ENCODE data around the gene POLR1D. TPM values are rescaled to one million over a fixed set of nuclear protein-coding genes. Genes with fewer than 3 reads are reported as not detected.
"Not testable (repeated sequence)": the region's sequence is repeated elsewhere in the genome, so short reads cannot be mapped to it uniquely, and the experiment has no call there.

POLR1D gene
- total RNA-seq, 2 experiments from 2014 or later = 132 to 142 TPM

GRCh38 chr13:27620377-27621115, 1.1 kb upstream of the POLR1D start, which contains the start of gene LNX2:
Gene LNX2 (minus strand): TSS chr13:27620529. CDS start chr13:27581703, 38,826 bp downstream.
- CTCF ChIA-PET = interaction anchor here (0.7 to 1.8 kb wide), 5 partner anchors 11 to 258 kb away, joined by 3 to 5 read pairs (median 3); no protein-coding TSS in a partner anchor
- peaks cover 52% of the 10 kb centered on the region for H3K4me1 Mint-ChIP-seq (ENCODE audit: low read depth)
- H3K27me3 Mint-ChIP-seq (ENCODE audit: low read depth) = no peaks in the 10 kb centered on the region
- H3K27ac Mint-ChIP-seq = peak within 1 kb of the TSS; percentile 89
- peak; percentile 97 for DNase-seq
- intact Hi-C loops (cut with micrococcal nuclease) = loop anchor here (1.0 to 10.0 kb wide), 10 partner anchors 43 to 1398 kb away; partner anchors contain the start of genes GSX1, MTIF3, PAN3 and POMP
- H3K4me3 Mint-ChIP-seq = peak within 1 kb of the TSS; percentile 87
- peaks cover 29% of the 10 kb centered on the region for H3K36me3 Mint-ChIP-seq (ENCODE audit: low read depth)
- H3K9me3 Mint-ChIP-seq = no peaks in the 10 kb centered on the region

- H3K4me3 Mint-ChIP-seq = peak overlapping the region; percentile 87
- intact Hi-C loops (cut with micrococcal nuclease) = loop anchor here (1.0 to 10.0 kb wide), 8 partner anchors 44 to 1398 kb away; partner anchors contain the start of genes GSX1, PAN3, POMP and RNF6
- H3K27me3 Mint-ChIP-seq (ENCODE audit: low read depth) = no peaks in the 10 kb centered on the region
- DNase-seq = no peak
- peak overlapping the region; percentile 89 for H3K27ac Mint-ChIP-seq
- H3K4me1 Mint-ChIP-seq (ENCODE audit: low read depth) = peaks cover 52% of the 10 kb centered on the region
- no peaks in the 10 kb centered on the region for H3K9me3 Mint-ChIP-seq
- CTCF ChIA-PET = interaction anchor here (0.7 to 1.2 kb wide), 3 partner anchors 10 to 259 kb away, joined by 3 to 5 read pairs (median 3); no protein-coding TSS in a partner anchor
- H3K36me3 Mint-ChIP-seq (ENCODE audit: low read depth) = peaks cover 31% of the 10 kb centered on the region
Measured at GRCh38 chr13:27621116-27621365, 651 bp upstream of the POLR1D start.

DNA sequence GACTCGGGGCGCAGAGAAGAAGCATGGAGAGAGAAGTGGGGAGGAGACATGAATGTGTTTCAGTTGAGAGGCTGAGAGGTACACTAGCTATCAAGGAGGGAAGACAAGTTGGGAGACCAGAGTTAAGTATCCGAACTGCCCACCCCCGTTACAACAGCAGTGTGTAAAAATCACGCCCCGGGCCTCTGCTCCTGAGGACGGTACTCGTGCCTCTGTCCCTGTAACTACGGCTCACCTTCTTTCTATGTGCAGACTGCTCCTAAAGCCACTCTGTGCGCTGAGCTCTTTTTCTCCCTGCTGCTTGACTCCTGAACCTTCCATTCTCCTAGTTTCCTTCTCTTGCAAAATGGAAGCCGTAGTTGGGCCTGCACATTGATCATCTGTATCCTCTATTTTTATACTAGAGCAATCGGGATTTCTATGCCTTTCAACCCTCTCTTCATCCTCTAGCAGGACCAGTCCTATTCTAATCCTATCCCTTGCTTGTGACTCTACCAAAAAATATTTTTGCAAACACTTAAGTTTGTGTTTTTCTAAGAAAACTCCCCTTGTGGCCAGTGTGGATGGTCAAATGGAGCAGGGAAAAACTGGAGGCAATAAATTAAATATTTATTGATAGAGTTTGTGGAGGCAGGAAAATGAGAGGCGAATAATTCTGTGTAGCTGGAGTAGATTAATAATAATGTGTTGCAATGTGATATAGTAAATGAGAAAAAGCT, 569 bp downstream of the POLR1D start:
- Mint-ChIP-seq H3K36me3 (ENCODE audit: low read depth) (peaks cover 38% of the 10 kb centered on the region), H3K27ac (peak overlapping the region; percentile 89), H3K4me1 (ENCODE audit: low read depth) (peaks cover 61% of the 10 kb centered on the region), H3K27me3 (ENCODE audit: low read depth) (no peaks in the 10 kb centered on the region), H3K9me3 (no peaks in the 10 kb centered on the region), H3K4me3 (peak overlapping the region; percentile 94)
- CTCF ChIA-PET = no interaction called here
- intact Hi-C loops (cut with micrococcal nuclease) = loop anchor here (5.0 to 10.0 kb wide), 4 partner anchors 45 to 1035 kb away; partner anchors contain the start of gene POMP
- DNase-seq = peak; percentile 18

DNA sequence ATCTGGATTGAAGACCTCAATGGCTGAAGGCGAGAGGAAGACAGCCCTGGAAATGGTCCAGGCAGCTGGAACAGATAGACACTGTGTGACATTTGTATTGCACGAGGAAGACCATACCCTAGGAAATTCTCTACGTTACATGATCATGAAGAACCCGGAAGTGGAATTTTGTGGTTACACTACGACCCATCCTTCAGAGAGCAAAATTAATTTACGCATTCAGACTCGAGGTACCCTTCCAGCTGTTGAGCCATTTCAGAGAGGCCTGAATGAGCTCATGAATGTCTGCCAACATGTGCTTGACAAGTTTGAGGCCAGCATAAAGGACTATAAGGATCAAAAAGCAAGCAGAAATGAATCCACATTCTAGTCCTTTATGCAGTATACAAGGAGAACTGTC, 1.2 kb downstream of the POLR1D start:
- CTCF ChIA-PET = no interaction called here
- Mint-ChIP-seq H3K4me1 (ENCODE audit: low read depth) (peaks cover 62% of the 10 kb centered on the region), H3K36me3 (ENCODE audit: low read depth) (peaks cover 44% of the 10 kb centered on the region)

GRCh38 chr13:27624071-27624470, 2.4 kb downstream of the POLR1D start:
- DNase-seq = no peak
- intact Hi-C loops (cut with micrococcal nuclease) = loop anchor here (5.0 to 10.0 kb wide), 4 partner anchors 47 to 1033 kb away; partner anchors contain the start of gene POMP
- H3K4me3 Mint-ChIP-seq = no peak overlapping the region
- H3K4me1 Mint-ChIP-seq (ENCODE audit: low read depth) = peaks cover 56% of the 10 kb centered on the region
- H3K36me3 Mint-ChIP-seq (ENCODE audit: low read depth) = peaks cover 51% of the 10 kb centered on the region
- no peaks in the 10 kb centered on the region for H3K27me3 Mint-ChIP-seq (ENCODE audit: low read depth)
- CTCF ChIA-PET = no interaction called here
- H3K27ac Mint-ChIP-seq = no peak overlapping the region
- H3K9me3 Mint-ChIP-seq = no peaks in the 10 kb centered on the region

More for the DNA sequence above, 1.2 kb downstream of the POLR1D start:
- H3K4me3 Mint-ChIP-seq = peak overlapping the region; percentile 94
- intact Hi-C loops (cut with micrococcal nuclease) = loop anchor here (5.0 to 10.0 kb wide), 4 partner anchors 46 to 1034 kb away; partner anchors contain the start of gene POMP
- H3K27me3 Mint-ChIP-seq (ENCODE audit: low read depth) = no peaks in the 10 kb centered on the region
- no peak overlapping the region for H3K27ac Mint-ChIP-seq
- H3K9me3 Mint-ChIP-seq = no peaks in the 10 kb centered on the region
- no peak for DNase-seq

GRCh38 chr13:27625839-27626238, 4.1 kb downstream of the POLR1D start:
- Mint-ChIP-seq H3K9me3 (no peaks in the 10 kb centered on the region), H3K27ac (no peak overlapping the region), H3K4me3 (no peak overlapping the region), H3K27me3 (ENCODE audit: low read depth) (no peaks in the 10 kb centered on the region), H3K4me1 (ENCODE audit: low read depth) (peaks cover 57% of the 10 kb centered on the region), H3K36me3 (ENCODE audit: low read depth) (peaks cover 57% of the 10 kb centered on the region)
- DNase-seq = no peak
- intact Hi-C loops (cut with micrococcal nuclease) = loop anchor here (10.0 kb wide), 1 partner anchor 491 kb away; no protein-coding TSS in a partner anchor
- CTCF ChIA-PET = no interaction called here

- no peak overlapping the region for H3K4me3 Mint-ChIP-seq
- H3K27ac Mint-ChIP-seq = no peak overlapping the region
- CTCF ChIA-PET = no interaction called here
- no peaks in the 10 kb centered on the region for H3K9me3 Mint-ChIP-seq
- H3K4me1 Mint-ChIP-seq (ENCODE audit: low read depth) = peaks cover 63% of the 10 kb centered on the region
- H3K27me3 Mint-ChIP-seq (ENCODE audit: low read depth) = no peaks in the 10 kb centered on the region
- peaks cover 66% of the 10 kb centered on the region for H3K36me3 Mint-ChIP-seq (ENCODE audit: low read depth)
- intact Hi-C loops (cut with micrococcal nuclease) = loop anchor here (10.0 kb wide), 1 partner anchor 493 kb away; no protein-coding TSS in a partner anchor
- no peak for DNase-seq
Measured at GRCh38 chr13:27627380-27627779, 5.7 kb downstream of the POLR1D start.

DNA sequence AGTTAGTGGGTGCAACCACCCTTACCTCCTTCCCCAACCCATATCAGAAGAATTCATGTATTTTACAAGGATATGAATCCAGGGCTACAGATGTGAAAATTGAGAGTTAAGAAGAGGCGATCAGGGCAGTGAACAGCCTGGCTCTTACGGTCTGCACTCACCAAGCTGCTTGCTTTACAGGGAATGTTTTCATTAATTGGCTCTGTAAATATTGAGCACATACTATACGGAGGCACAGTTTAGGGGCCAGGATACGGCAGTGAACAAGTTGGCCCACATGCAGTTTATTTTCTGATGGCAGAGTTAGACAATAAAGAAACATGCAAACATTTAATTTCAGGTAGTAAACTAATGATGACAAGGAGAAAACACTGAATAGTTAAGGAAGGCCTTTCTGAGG, 6.4 kb downstream of the POLR1D start:
- intact Hi-C loops (cut with micrococcal nuclease) = loop anchor here (10.0 kb wide), 1 partner anchor 493 kb away; no protein-coding TSS in a partner anchor
- no peaks in the 10 kb centered on the region for H3K27me3 Mint-ChIP-seq (ENCODE audit: low read depth)
- CTCF ChIA-PET = no interaction called here
- H3K27ac Mint-ChIP-seq = no peak overlapping the region
- peaks cover 58% of the 10 kb centered on the region for H3K4me1 Mint-ChIP-seq (ENCODE audit: low read depth)
- no peak for DNase-seq
- no peak overlapping the region for H3K4me3 Mint-ChIP-seq
- no peaks in the 10 kb centered on the region for H3K9me3 Mint-ChIP-seq
- H3K36me3 Mint-ChIP-seq (ENCODE audit: low read depth) = peaks cover 62% of the 10 kb centered on the region

DNA sequence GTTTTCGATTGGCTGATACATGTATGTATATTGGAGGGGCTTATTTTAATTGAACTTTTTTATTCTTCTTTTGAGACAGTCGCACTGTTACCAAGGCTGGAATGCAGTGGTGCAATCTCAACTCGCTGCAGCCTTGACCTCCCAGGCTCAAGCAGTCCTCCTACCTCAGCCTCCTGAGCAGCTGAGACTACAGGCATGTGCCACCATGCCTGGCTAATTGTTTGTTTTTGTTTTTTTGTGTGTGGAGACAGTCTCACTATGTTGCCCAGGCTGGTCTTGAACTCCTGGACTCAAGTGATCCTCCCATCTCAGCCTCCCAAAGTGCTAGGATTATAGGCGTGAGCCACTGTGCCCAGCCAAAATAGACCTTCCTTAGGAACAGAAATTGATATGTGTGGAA, 7.1 kb downstream of the POLR1D start:
- H3K27ac Mint-ChIP-seq; H3K9me3 Mint-ChIP-seq; H3K27me3 Mint-ChIP-seq (ENCODE audit: low read depth); DNase-seq; H3K4me3 Mint-ChIP-seq; CTCF ChIA-PET: not testable (repeated sequence)
- peaks cover 55% of the 10 kb centered on the region for H3K36me3 Mint-ChIP-seq (ENCODE audit: low read depth)
- intact Hi-C loops (cut with micrococcal nuclease) = loop anchor here (10.0 kb wide), 1 partner anchor 494 kb away; no protein-coding TSS in a partner anchor
- peaks cover 53% of the 10 kb centered on the region for H3K4me1 Mint-ChIP-seq (ENCODE audit: low read depth)

- peaks cover 50% of the 10 kb centered on the region for H3K4me1 Mint-ChIP-seq (ENCODE audit: low read depth)
- intact Hi-C loops (cut with micrococcal nuclease) = no loop called here
- H3K36me3 Mint-ChIP-seq (ENCODE audit: low read depth) = peaks cover 44% of the 10 kb centered on the region
- H3K9me3 Mint-ChIP-seq = no peaks in the 10 kb centered on the region
- no peak overlapping the region for H3K4me3 Mint-ChIP-seq
- CTCF ChIA-PET = interaction anchor here (0.9 kb wide), 1 partner anchor 10 kb away, joined by 3 read pairs; the partner anchor contains the start of gene LNX2
- no peak overlapping the region for H3K27ac Mint-ChIP-seq
- no peaks in the 10 kb centered on the region for H3K27me3 Mint-ChIP-seq (ENCODE audit: low read depth)
- DNase-seq = no peak
Measured at GRCh38 chr13:27631156-27631555, 9.5 kb downstream of the POLR1D start.

DNA sequence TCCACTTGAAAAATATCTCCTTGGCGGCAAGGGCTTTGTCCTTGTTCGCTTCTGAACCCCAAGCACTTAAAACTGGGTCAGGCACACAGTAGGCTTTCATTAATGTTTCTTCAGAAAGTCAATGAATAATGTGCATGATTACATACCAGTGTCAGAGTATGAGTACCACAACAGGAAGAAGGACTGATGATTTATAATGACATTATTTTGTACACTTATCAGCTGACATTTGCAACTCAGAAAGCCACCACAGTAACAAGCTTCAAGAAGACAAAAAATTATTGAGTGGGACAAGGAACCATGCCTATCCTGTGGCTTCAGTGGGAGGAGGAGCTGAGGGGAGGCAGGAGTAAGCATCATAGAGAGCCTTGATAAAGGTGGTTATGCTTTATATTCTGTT, 10.0 kb downstream of the POLR1D start:
- no peaks in the 10 kb centered on the region for H3K9me3 Mint-ChIP-seq
- intact Hi-C loops (cut with micrococcal nuclease) = no loop called here
- H3K4me3 Mint-ChIP-seq = no peak overlapping the region
- CTCF ChIA-PET = interaction anchor here (0.6 to 0.9 kb wide), 2 partner anchors 11 to 253 kb away, joined by 3 read pairs; partner anchors contain the start of gene LNX2
- no peak for DNase-seq
- H3K27ac Mint-ChIP-seq = no peak overlapping the region
- H3K36me3 Mint-ChIP-seq (ENCODE audit: low read depth) = peaks cover 41% of the 10 kb centered on the region
- H3K27me3 Mint-ChIP-seq (ENCODE audit: low read depth) = no peaks in the 10 kb centered on the region
- peaks cover 50% of the 10 kb centered on the region for H3K4me1 Mint-ChIP-seq (ENCODE audit: low read depth)

DNA sequence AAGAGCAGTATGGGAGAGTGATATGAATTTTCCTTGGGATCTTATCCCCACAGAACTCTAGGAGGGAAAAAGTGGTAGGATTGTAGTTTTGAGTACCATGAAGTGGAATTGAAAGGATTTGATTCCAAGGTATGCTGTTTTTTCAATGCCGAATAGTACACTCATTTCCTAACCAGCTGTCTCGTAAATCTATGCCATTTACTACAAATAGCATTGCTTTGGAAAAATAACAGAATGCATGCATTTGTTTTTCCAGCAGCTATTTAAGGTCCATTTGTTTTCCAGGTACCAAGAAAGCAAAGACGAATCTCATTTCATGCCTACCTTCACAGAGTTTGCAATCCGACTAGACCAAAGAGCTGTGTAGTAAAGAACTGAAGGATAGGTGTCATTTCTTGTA, 10.5 kb downstream of the POLR1D start:
- Mint-ChIP-seq H3K4me1 (ENCODE audit: low read depth) (peaks cover 50% of the 10 kb centered on the region), H3K27ac (no peak overlapping the region), H3K36me3 (ENCODE audit: low read depth) (peaks cover 39% of the 10 kb centered on the region), H3K4me3 (no peak overlapping the region), H3K27me3 (ENCODE audit: low read depth) (no peaks in the 10 kb centered on the region), H3K9me3 (no peaks in the 10 kb centered on the region)
- CTCF ChIA-PET = interaction anchor here (0.6 to 1.0 kb wide), 2 partner anchors 30 to 254 kb away, joined by 3 to 4 read pairs; no protein-coding TSS in a partner anchor
- intact Hi-C loops (cut with micrococcal nuclease) = no loop called here
- no peak for DNase-seq

Measured in activated naive CD4-positive, alpha-beta T cell treated with anti-CD3 and anti-CD28 coated beads for 36 hours (primary cell).